HG03175 (cell line): ENCODE results near the gene PPP2R5C.

Experiments used
- ATAC-seq: cut with Tn5 transposase; IDR thresholded peaks from one replicate; pipeline ENCODE4 v1.9.1; 2021; ENCODE audit warnings: mild to moderate bottlenecking, moderate library complexity; ENCODE audit not compliant: unreplicated experiment

The PPP2R5C gene

DNA sequence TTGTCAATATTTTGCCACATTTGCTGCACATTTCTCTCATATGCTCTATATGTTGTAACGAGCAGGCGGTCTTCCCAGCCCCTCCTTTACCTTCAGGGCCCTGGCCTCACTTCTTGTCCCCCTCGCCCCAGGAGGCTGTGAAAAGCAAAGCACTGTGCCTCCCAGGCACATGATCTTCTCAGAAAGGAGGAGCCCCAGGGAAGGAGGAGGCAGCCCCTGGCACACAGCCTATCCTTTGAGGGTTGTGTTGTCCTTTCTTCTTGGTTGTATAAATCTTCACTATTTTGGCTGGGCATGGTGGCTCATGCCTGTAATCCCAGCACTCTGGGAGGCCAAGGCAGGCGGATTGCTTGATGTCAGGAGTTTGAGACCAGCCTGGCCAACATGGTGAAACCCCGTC is 77.0 kb downstream of the PPP2R5C start:
- ATAC-seq: no peak

DNA sequence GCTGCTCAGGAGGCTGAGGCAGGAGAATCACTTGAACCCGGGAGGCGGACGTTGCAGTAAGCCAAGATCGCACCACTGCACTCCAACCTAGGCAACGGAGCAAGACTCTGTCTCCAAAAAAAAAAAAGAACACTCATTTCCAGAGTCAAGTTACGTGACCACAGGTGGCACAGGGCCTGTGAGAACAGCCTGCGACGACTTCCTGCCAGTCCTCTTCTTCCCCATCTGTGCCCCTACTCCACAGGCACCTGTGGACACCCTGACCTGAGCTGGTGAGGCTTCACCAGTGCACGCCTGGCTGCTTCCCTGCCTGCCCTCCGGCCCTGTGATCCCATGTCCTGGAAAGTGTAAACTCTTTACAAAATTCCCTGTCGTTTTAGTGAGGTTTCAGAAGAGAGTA is 77.7 kb downstream of the PPP2R5C start:
- peak; percentile 64 for ATAC-seq

DNA sequence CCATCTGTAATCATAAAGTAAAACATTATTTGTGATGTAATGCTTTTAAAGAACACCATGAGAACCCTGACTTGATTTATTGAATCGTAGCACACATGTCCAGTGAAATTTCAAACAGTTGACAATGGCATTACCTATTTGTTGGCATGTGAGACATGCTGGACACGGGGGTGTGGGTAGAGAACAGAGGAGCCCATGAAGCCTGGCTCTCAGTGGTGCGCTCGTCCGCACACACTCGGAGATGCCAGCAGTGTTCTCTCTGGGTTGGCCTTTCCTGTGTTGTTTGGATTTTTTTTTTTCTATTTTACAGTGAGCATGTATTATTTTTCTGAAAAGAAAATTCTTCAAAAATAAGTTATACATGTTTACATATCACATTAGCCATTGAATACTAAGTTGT is 78.2 kb downstream of the PPP2R5C start:
- no peak for ATAC-seq

DNA sequence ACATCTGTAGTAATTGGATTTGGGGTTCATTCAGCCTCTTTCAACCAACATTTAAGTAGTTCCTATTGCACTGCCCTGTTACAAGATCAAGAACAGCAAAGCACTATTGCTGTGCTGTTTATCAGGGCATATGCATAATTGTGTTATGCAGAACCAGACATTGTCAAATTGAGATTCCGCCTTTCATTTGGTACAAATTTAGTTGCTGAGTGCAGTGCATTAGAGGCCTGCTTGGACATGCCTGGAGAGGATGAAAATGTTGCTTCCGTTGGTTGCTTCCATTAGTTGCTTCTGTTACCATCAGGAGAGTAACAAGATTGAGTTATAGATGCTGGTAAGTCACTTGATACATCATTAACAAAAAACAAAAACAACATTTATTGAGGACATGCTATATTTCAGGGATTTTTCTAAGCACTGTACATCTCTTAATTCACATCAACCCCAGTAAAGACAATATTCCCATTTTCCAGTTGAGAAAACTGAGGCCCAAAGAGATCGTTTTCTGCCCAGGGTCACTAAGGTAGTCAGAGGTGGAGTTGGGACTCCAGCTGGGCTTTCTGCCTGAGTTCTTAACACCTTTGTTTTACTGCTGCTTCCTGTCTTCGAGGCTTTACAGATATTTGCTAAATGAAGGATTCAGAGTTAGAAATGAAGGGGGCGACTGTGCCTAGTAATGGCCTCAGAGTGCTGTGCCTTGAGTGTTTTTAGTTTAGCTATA is 79.3 kb downstream of the PPP2R5C start:
- ATAC-seq: no peak

DNA sequence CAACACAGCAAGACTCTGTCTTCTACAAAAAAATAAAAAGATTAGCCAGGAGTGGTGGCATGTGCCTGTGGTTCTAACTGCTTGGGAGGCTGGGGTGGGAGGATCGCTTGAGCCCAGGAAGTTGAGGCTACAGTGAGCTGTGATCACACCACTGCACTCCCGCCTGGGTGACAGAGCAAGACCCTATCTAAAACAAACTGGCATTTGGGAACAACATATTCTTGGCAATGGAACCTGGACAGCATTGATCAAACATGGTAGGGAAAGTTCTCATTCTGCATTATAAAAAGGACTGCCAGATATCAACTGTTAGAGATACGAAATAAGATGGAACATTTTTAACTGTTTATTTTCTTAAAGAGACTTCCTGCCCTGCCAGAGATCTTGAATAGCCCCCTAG is 81.5 kb downstream of the PPP2R5C start:
- ATAC-seq: no peak

DNA sequence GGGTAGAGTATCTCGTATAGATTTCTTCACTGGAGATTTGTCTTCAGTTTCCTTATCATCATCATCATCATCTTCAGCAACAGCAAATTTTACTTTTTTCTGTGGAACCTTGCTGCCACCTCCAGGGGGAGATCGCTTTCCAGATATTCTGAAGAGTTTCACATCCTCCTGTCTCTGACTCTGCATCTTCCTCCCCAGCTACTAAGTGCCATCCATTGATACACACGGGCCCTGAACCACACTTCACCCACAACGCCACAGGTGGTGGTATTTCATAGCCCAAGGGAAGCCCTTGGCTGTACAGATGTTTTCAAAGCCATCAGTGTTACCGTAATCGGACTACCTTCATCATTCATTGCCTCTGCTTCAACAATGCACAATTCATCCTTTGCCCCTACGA is 82.2 kb downstream of the PPP2R5C start:
- ATAC-seq: peak; percentile 59

DNA sequence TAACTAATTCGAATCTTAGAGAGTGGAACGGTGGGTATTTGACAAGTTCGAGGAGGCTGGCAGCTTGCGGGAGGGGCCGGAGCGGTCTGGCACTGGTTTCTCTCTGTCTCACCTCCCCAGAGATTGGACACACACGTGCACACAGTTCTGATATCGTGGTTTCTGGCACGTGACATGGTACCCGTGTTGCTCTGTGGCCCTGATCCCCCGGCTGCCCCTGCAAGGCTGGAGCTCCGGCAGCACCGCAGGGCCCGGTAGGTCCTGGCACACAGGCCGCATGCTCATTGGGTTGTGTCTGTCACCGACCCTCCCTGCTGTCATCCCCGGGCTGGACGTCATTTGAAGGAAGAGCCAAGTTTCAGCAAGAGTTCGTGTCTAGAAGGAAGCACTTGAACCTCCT is 82.7 kb downstream of the PPP2R5C start:
- ATAC-seq: peak; percentile 42

DNA sequence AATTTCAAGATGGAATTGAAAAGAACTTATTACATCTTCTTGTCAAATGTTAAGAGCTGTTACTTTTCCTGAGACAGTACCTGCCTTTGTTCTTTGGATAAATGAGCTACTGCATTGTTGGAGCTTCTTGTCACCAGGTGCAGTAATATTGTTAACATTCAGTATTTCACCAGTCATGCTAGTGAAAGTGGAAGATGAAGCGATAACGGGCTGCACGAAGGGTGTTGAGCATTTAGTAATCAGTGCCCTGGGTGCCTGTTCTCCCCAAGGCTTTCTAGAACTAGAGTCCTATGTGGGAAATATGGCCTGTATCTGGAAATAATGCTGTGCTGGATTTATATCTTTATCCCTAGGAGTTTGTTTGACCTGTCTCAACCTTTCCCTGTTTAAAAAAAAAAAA is 83.2 kb downstream of the PPP2R5C start:
- ATAC-seq: no peak

DNA sequence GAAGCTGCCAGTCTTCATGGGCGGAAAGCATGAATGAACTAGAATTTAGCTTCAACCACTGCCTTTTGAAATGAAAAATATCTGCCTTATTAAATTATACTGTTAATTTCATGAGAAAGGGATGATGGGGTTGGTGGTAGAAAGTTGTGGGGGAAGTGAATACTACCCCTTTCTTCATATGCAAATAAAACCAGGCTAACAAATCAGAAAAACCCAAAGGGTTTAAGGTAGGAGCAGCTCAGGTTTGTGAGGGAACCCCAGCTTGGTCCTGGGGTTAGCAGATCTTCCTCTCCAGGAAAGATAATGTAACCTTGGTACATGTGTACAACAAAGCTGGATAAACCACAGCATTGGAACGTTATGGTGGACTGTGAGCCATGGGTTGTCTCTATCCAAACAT is 84.0 kb downstream of the PPP2R5C start:
- no peak for ATAC-seq

DNA sequence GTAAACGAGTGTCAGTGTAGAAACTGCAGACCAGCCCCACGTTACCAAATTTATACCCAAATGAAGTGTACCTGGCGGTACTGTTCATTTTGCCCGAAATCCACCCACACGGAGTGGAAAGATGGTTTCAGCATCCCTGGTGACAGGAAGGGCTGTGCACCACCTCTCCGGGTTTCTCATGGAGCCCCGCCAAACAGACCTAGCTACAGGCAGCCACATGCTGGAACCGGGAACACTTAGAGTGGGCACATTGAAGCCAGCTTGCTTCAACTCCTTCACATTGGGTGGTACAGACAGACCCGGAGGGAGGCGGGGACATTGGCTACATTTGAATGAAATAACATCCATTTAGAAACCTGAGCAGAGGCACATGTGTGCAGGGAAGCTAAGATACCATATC is 84.4 kb downstream of the PPP2R5C start:
- no peak for ATAC-seq

DNA sequence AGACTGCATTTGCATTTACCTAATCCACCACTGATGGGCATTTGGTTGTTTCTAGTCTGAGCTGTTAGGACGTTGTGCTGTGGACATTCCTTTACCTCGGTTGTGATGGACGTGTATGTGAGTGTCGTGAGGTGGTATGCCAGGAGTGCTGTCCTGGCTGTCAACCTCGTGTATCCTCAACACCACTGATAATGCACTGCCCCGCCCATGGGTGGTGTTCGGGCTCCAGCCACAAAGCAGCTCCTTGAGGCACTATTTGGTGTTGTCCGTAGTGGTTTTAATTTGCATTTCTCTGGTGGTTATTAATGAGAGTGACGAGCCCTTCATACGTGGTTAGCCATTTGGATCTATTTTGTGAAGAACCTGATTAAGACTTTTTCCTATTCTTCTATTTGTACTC is 87.6 kb downstream of the PPP2R5C start:
- ATAC-seq: peak; percentile 83

DNA sequence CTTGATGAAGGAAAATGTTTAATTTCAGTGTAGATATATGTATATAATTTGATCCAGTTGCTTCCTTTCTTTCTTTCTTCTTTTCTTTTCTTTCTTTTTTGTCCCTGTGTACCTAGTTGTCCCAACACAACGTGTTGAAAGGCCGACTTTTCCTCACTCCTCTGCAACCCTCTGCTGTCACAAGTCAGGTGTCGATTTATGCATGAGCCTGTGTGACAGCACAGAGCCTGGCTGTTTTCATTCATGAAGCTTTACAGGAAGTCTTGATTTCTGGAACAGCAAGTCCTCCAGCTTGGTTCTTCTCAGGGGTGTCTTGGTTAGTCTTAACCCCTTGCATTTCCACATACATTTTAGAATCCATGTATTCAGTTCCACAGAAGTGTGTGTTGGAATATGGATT is 88.1 kb downstream of the PPP2R5C start:
- ATAC-seq: no peak

DNA sequence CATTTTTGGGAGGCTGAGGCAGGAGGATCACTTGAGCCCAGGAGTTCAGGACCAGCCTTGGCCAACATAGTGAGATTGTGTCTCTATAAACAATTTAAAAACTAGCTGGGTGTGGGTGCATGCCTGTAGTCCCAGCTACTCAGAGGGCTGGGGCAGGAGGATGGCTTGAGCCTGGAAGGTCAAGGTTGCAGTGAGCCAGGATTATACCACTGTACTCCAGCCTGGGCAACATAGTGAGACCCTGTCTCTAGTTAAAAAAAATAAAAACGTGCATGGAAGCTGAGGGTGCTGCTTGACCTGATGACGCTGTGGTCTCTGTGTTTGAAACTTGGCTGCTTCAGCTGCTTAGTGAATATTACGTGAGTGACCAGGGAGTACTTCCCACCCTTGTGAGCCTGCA is 89.7 kb downstream of the PPP2R5C start:
- no peak for ATAC-seq

DNA sequence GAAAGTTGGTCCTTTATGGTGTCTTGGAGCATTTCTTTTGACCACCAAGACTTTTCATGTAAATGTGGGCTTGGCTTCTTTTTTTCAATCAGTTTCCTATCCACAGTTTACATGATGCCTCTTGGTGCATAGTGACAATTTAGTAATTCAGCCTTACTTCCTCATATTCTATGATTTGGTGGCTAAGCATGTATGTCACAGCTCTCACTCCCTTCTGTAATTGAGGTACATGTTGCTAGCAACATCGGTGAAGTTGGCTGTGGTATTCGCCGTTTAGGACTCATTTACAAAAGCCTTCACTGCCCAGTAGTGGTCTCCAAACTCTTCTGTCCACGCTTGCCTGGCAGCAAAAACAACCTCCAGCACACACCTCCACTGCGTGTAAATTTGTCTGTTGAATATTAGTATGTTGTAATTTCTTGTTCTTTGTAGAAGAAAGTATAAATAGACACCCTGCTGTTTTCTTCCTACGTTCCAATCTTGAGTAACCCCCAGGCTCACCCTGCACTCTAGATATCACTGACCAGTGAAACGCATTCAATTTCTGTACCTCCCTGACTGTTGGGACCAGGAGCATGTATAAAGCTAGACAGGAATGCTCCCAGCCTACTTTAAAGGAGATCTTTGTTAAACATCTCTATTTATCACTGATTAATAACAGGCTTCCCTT is 90.4 kb downstream of the PPP2R5C start:
- no peak for ATAC-seq

DNA sequence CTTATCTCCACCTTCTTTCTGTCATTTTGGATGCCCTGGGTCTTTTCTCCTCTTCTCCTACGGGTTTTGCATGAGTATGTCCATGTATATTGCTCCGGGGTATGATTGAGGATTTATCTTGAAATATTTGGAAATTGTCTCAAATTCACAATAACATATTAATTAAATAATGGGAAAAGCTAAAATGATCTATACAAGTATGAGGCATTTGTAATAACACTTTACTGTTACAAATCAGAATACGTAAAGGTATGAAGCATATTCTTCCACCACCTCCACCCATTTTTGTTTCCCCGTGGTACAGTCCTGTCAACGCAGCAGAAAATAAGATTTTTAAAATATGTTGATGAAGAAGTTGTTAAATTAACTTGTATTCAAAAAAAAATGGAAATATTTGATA is 91.3 kb downstream of the PPP2R5C start:
- no peak for ATAC-seq

DNA sequence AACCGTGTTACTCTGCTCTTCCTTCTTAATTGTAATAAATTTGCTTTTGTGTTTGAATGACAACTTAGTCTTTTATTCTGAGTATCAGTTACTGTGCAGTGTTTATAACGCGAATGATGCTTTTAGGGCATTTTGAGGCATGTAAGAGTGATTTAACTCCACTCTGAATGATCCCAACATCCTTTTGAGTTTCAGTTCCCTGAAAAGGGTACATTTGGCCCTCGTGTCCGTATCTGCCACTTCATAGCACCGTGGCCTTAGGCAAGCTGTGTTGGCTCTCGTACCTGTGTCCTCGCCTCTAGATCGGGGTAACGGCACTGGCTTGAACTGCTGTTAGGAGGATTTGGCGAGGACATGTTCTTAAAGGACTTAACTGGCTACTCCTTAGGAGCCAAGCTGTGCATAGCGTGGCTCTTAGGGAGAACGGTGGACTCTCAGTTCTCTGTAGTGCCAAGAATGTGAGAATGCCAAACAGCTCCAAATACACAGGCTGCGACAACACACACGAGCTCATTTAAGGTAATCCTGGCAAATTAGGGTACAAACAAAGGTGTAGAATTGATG is 92.0 kb downstream of the PPP2R5C start:
- no peak for ATAC-seq

DNA sequence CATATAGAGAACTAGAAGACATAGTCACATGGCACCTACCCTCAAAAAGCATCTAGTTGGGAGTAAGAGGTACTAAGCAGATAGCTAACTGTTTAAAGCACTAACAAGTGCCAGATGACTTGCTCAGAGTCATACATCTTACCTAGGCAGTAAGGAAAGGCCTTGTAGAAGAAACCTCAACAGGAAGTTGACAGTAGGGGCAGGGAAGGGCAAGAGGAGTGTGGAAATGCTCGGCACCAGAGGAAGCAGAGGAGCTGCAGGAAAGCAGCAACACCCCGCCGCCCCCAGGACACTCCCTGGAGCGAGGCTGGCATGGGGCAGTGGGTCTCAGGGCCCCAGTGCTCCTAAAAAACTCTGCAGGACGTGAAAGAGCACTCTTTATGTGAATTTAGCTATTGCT is 92.9 kb downstream of the PPP2R5C start:
- no peak for ATAC-seq

DNA sequence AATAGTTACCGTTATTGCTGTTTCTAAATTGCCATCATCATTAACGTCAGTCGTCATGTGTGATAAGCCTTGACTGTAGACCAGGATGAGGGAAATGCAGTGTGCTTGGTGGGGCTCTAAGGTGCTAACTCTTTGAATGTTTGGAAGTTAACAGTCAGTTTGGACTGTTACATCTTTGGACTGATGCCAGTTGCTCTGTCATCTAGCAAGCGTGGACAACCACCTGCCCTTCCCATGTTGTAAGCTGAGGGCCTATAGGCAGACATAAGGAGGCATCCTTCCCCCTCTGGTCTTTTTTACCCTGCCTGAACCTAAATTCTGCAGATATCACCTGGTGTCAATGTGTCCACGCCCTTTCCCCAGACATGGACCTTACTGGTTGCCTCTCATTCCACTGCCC is 94.4 kb downstream of the PPP2R5C start:
- no peak for ATAC-seq

DNA sequence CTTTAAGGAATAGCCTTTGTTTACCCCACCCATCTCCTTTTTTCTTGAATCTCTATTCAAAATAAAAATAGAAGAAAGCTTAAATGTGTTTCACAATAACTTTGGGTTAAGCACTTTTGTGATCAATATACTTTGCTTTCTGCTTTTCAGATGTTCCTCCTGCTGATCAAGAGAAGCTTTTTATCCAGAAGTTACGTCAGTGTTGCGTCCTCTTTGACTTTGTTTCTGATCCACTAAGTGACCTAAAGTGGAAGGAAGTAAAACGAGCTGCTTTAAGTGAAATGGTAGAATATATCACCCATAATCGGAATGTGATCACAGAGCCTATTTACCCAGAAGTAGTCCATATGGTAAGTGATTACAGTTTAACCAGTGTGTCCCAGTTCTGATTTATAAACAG is 95.0 kb downstream of the PPP2R5C start:
- ATAC-seq: no peak

DNA sequence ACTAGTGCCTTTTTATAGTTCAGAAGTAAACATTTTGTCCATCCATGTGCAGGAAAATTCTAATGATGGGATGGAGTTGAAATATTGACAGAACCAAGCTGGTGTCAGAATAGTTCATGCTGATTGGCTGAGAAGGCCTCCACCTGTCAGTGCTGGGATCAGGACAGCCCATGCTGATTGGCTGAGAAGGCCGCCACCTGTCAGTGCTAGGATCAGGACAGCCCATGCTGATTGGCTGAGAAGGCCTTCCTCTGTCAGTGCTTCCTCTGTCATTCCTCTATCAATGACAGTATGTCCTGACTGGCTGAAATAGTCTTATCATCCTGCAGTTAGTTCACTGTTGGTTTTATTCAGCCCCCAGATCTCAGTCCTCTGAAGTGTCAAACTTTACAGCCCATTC is 95.7 kb downstream of the PPP2R5C start:
- no peak for ATAC-seq

DNA sequence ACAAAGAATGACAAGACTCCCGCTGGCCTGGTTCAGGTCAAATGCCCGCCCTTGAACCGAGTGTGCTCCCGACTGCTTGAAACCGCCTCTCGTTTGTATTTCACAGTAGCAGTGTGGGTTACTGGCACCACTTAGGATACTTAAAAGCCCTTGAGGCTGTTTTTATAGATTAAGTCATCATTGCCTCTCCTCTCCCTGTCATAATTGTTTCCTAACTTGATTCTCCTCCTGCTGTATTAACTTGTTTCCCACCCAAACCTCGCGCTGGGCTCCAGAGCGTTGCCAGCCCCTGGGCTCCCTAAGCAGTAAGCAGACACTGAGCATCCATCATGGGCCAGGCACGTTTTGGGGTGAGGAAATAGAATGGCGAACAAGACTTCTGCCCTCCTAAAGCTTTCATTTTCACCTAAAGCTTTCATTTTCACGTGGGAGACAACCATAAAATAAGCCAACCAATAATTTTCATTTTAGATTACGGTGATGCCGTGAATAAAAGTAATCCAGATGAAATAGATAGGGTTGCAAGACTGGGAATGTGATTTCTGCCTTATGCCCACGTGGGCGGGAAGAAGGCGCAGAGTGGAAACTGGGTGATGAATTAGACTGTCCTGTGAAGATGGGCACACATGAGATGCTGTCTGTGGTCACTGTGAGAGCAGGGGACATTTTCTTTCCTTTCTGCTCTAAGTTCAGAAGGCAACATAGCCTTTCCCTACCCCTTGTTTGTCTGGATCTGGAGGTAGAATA is 97.5 kb downstream of the PPP2R5C start:
- ATAC-seq: no peak

DNA sequence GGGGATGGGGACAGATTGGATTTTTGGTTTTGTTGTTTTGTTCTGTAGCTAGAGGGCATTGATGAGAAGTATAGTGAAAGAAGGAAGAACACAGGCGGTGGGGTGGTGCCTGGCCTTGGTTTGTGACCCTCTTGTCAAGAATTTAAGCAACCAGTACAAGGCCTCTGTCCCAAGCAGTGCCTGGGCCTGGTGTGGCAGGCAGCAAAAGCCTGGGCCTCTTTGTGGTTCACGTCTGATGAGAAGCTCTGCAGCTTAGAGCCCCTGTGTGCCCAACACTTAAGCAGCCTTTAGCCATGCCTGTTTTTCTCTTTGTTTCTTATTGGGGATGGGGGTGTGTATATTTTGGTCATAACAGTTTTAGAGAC is 98.0 kb downstream of the PPP2R5C start:
- no peak for ATAC-seq
